ENCODE measurements around the gene DOK3. TPM values are rescaled to one million over a fixed set of nuclear protein-coding genes. Genes with fewer than 3 reads are reported as not detected.

The DOK3 gene
- total RNA-seq, 1 donor from 2014 or later, result 16.3 TPM

- no peak overlapping the region for H3K27ac Mint-ChIP-seq (ENCODE audit: unreplicated experiment)
- FAIRE-seq (no peak), DNase-seq (ENCODE audit: low read depth) (no peak)
- Histone ChIP-seq H2AFZ (ENCODE audit: low read depth, low read length) (no peak overlapping the region), H3K27ac (ENCODE audit: low read depth, low read length) (no peak overlapping the region), H3K9ac (ENCODE audit: low read length) (no peak overlapping the region), H3K9me3 (ENCODE audit: insufficient read depth, low read depth, low read length) (no peaks in the 10 kb centered on the region), H3K4me1 (ENCODE audit: insufficient read depth, low read length) (peaks cover 28% of the 10 kb centered on the region), H3K79me2 (ENCODE audit: insufficient read depth, low read length) (peaks cover 28% of the 10 kb centered on the region), H3K4me3 (ENCODE audit: insufficient read depth, low read depth, low read length) (no peak overlapping the region), H4K20me1 (ENCODE audit: insufficient read depth, low read length) (peaks cover 78% of the 10 kb centered on the region), H3K27me3 (ENCODE audit: insufficient read depth, low read length) (no peaks in the 10 kb centered on the region), H3K36me3 (ENCODE audit: insufficient read depth, low read length) (peaks cover 24% of the 10 kb centered on the region), H3K4me2 (ENCODE audit: low read length) (no peak overlapping the region)
- peaks cover 10% of the 10 kb centered on the region for H3K4me1 Mint-ChIP-seq (ENCODE audit: low read depth, unreplicated experiment)
- H3K9me3 Mint-ChIP-seq (ENCODE audit: unreplicated experiment), result no peaks in the 10 kb centered on the region
- H3K36me3 Mint-ChIP-seq (ENCODE audit: low read depth, unreplicated experiment), result peaks cover 18% of the 10 kb centered on the region
- H3K4me3 Mint-ChIP-seq (ENCODE audit: unreplicated experiment), result no peak overlapping the region
- TF ChIP-seq EZH2 (IDR thresholded peaks at IDR 0.05; ENCODE audit: insufficient read depth, low read length) (no peak), CTCF (IDR thresholded peaks at IDR 0.05; ENCODE audit: insufficient read depth, low read depth, low read length) (no peak)
- H3K27me3 Mint-ChIP-seq (ENCODE audit: low read depth, unreplicated experiment), result no peaks in the 10 kb centered on the region
Measured at GRCh38 chr5:177459819-177460628, 49.6 kb downstream of the DOK3 start.

GRCh38 chr5:177459357-177459756 lies 50.3 kb downstream of the DOK3 start:
- no peak for FAIRE-seq
- H3K27me3 Mint-ChIP-seq (ENCODE audit: low read depth, unreplicated experiment), result no peaks in the 10 kb centered on the region
- Histone ChIP-seq H3K27me3 (ENCODE audit: insufficient read depth, low read length) (no peaks in the 10 kb centered on the region), H3K36me3 (ENCODE audit: insufficient read depth, low read length) (peaks cover 23% of the 10 kb centered on the region), H3K4me2 (ENCODE audit: low read length) (no peak overlapping the region), H4K20me1 (ENCODE audit: insufficient read depth, low read length) (peaks cover 78% of the 10 kb centered on the region), H3K4me1 (ENCODE audit: insufficient read depth, low read length) (peaks cover 32% of the 10 kb centered on the region), H3K9me3 (ENCODE audit: insufficient read depth, low read depth, low read length) (no peaks in the 10 kb centered on the region), H2AFZ (ENCODE audit: low read depth, low read length) (no peak overlapping the region), H3K9ac (ENCODE audit: low read length) (no peak overlapping the region), H3K79me2 (ENCODE audit: insufficient read depth, low read length) (peaks cover 28% of the 10 kb centered on the region), H3K4me3 (ENCODE audit: insufficient read depth, low read depth, low read length) (no peak overlapping the region), H3K27ac (ENCODE audit: low read depth, low read length) (no peak overlapping the region)
- H3K4me3 Mint-ChIP-seq (ENCODE audit: unreplicated experiment), result no peak overlapping the region
- TF ChIP-seq CTCF (IDR thresholded peaks at IDR 0.05; ENCODE audit: insufficient read depth, low read depth, low read length) (no peak), EZH2 (IDR thresholded peaks at IDR 0.05; ENCODE audit: insufficient read depth, low read length) (no peak)
- H3K27ac Mint-ChIP-seq (ENCODE audit: unreplicated experiment), result no peak overlapping the region
- H3K4me1 Mint-ChIP-seq (ENCODE audit: low read depth, unreplicated experiment), result peaks cover 10% of the 10 kb centered on the region
- no peak for DNase-seq (ENCODE audit: low read depth)
- H3K9me3 Mint-ChIP-seq (ENCODE audit: unreplicated experiment), result no peaks in the 10 kb centered on the region
- H3K36me3 Mint-ChIP-seq (ENCODE audit: low read depth, unreplicated experiment), result peaks cover 17% of the 10 kb centered on the region

- Mint-ChIP-seq H3K27ac (ENCODE audit: unreplicated experiment) (no peak overlapping the region), H3K36me3 (ENCODE audit: low read depth, unreplicated experiment) (peaks cover 17% of the 10 kb centered on the region), H3K9me3 (ENCODE audit: unreplicated experiment) (no peaks in the 10 kb centered on the region), H3K4me3 (ENCODE audit: unreplicated experiment) (no peak overlapping the region), H3K4me1 (ENCODE audit: low read depth, unreplicated experiment) (peaks cover 11% of the 10 kb centered on the region), H3K27me3 (ENCODE audit: low read depth, unreplicated experiment) (no peaks in the 10 kb centered on the region)
- Histone ChIP-seq H3K27me3 (ENCODE audit: insufficient read depth, low read length) (no peaks in the 10 kb centered on the region), H2AFZ (ENCODE audit: low read depth, low read length) (no peak overlapping the region), H3K9me3 (ENCODE audit: insufficient read depth, low read depth, low read length) (no peaks in the 10 kb centered on the region), H3K27ac (ENCODE audit: low read depth, low read length) (no peak overlapping the region), H3K4me1 (ENCODE audit: insufficient read depth, low read length) (peaks cover 36% of the 10 kb centered on the region), H3K9ac (ENCODE audit: low read length) (no peak overlapping the region), H3K79me2 (ENCODE audit: insufficient read depth, low read length) (peaks cover 28% of the 10 kb centered on the region), H3K4me2 (ENCODE audit: low read length) (no peak overlapping the region), H3K4me3 (ENCODE audit: insufficient read depth, low read depth, low read length) (no peak overlapping the region), H3K36me3 (ENCODE audit: insufficient read depth, low read length) (peaks cover 23% of the 10 kb centered on the region), H4K20me1 (ENCODE audit: insufficient read depth, low read length) (peaks cover 81% of the 10 kb centered on the region)
- no peak for FAIRE-seq
- TF ChIP-seq CTCF (IDR thresholded peaks at IDR 0.05; ENCODE audit: insufficient read depth, low read depth, low read length) (no peak), EZH2 (IDR thresholded peaks at IDR 0.05; ENCODE audit: insufficient read depth, low read length) (no peak)
- DNase-seq (ENCODE audit: low read depth), result no peak
Measured at GRCh38 chr5:177458912-177459350, 50.7 kb downstream of the DOK3 start.
